GM18873 (cell line): ENCODE measurements around the gene ZNF699.
"Not testable (repeated sequence)": the region's sequence is repeated elsewhere in the genome, so short reads cannot be mapped to it uniquely, and the experiment has no call there.

ENCODE experiments used
- ATAC-seq: cut with Tn5 transposase; IDR thresholded peaks from one replicate; pipeline ENCODE4 v1.9.1; 2021; ENCODE audit warnings: mild to moderate bottlenecking, moderate library complexity, moderate number of reproducible peaks; ENCODE audit not compliant: unreplicated experiment, low FRiP score

ZNF699 gene

GRCh38 chr19:9309139-9309973 lies at the start of gene ZNF699:
ZNF699 (minus strand) TSS chr19:9309838; CDS start chr19:9305119, 4,719 bp downstream.
- ATAC-seq: peak; percentile 83

DNA sequence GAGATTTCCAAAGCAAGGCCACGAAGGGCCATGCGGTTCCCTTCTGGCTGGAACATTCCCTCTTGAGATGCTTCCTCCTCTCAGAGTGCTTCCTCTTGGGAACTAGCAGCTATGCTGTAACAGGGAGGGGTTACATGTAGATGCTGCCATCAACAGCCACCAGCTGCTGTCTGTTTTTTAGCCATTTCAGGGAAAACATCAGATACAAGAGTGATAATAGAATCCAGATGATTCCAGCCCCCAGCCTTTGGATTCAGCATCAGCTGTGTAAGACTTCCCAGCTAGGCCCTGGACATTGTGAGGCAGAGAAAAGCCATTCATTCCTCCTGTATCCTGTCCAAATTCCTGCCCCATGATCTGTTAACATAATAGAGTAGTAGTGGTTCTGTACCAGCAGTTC lies 45.0 kb upstream of the ZNF699 start:
- no peak for ATAC-seq

- no peak for ATAC-seq
These were observed 43.4 kb upstream of the ZNF699 start for GRCh38 chr19:9353011-9353410.

DNA sequence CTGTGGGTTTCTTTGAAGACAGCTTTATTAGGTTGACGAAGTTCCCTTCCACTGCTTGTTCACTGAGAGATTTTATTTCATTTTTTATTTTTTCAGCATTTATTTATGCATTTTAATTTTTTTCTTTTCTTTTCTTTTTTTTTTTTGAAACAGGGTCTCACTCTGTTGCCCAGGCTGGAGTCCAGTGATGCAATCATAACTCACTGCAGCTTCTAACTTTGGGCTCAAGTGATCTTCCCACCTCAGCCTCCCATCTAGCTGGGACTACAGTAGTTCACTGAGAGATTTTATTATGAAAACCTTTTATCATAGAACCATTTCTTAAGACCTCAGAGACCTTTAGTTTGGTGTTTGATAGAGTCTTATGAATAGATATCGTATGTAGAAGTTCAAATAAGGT lies 42.9 kb upstream of the ZNF699 start:
- ATAC-seq: no peak

- no peak for ATAC-seq
These were observed 39.0 kb upstream of the ZNF699 start for GRCh38 chr19:9348671-9349070.

DNA sequence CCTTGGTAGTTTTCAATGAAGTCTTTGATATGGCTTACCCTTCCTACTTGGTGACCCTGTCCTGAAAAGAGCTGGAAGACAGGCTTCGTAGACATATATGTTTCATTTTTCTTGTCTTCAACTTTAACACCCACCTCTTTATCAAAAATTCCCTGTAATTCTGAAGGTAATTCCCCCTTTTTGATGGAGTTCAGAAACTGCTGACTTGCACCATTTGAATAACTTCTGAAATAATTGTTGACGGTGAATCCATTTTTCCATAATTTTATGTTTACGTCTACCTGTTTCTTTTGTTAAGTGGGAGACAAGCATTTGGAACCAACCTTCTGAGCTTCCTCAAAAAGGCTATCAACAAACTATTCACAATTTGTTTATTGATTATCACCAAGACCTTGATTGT lies 38.6 kb upstream of the ZNF699 start:
- ATAC-seq: no peak

DNA sequence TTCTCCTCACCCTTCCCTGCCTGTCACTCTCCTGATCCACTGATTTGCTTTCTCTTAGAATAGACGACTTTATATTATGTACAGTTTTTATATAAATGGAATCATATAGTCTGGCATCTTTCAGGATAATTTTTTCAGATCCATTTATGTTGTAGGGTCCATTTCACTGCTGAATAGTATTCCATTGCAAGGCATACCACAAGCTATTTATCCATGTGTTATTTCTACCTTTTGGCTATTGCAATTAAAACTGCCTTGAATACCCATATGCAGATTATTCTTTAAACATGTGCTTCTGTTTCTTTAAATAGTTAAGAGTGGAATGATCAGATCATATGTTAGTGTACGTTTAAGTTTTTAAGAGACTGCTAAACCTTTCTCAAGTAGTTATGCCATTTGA lies 35.4 kb upstream of the ZNF699 start:
- ATAC-seq: no peak

DNA sequence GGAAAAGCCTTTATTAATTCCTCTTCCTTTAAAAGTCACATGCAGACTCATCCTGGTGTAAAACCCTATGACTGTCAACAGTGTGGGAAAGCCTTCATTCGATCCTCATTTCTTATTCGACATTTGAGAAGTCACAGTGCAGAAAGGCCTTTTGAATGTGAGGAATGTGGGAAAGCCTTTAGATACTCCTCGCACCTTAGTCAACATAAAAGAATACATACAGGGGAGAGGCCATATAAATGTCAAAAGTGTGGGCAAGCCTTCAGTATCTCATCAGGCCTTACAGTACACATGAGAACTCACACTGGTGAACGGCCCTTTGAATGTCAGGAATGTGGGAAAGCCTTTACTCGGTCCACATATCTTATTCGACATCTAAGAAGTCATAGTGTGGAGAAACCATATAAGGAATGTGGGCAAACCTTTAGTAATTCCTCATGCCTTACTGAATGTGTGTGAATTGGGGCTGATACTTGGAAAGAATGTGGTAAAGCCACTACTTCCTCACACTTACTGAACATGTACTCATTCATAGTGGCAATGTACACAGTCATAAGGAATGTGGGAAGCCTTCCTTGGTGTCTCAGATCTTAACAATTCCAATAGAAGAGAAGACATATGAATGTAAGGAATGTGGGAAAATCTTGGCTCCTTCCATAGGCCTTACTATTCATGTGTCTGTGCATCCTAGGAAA lies 33.1 kb upstream of the ZNF699 start:
- no peak for ATAC-seq

DNA sequence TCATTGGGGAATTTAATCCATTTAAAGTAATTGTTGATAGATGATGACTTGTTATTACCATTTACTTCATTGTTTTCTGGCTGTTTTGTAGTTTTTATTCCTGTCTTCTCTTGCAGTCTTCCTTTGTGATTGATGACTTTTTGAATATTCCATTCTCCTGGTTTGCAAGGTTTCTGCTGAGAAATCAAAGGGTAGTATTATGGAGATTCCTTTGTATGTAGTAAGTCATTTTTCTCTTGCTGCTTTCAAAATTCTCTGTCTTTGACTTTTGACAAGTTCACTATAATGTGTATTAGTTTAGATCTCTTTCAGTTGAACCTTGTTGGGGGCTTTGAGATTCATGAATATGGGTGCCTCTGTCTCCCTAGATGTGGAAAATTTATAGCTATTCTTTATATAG lies 20.4 kb upstream of the ZNF699 start:
- ATAC-seq: no peak

GRCh38 chr19:9324584-9324962 lies 14.9 kb upstream of the ZNF699 start:
- ATAC-seq: no peak

DNA sequence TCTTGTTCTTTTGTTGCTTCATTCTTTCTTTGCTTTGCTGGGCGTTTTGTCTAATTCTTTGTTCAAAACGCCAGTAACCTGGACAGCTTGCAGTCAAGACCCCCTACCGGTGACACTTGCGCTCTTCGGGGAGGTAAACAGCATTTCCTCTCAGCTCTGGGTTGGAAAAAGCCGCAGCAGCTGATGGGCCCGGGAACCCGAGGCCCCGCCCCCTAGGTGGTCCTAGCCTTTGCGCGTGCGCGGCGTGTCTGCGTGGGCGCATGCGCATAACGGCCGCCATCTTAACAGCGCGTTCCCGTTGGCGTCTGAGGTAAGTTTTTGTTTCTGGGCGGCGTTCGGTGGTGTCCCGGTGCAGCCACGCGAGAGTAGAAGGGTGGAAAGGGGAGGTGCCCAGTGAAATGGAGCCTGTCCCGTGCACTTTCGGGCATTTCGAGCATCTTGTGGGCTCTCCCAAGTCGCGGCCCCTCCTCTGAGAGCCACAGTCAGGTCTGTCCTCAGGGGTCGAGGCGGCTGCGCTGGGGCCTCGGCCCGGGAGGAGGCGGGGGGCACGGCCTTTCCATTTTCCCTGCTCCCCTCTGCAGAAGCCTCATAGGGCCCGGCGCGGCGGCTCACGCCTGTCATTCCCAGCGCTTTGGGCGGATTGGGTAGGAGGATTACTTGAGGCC lies 14.4 kb upstream of the ZNF699 start, which contains the start of gene ZNF559:
TSS of gene ZNF559 (plus strand) at position 261 of the 665 bp plus-strand sequence. CDS start 14,371 bp downstream, outside the sequence.
- peak; percentile 92 for ATAC-seq

- ATAC-seq: peak; percentile 31
These were observed 13.9 kb upstream of the ZNF699 start for GRCh38 chr19:9323557-9323918.

DNA sequence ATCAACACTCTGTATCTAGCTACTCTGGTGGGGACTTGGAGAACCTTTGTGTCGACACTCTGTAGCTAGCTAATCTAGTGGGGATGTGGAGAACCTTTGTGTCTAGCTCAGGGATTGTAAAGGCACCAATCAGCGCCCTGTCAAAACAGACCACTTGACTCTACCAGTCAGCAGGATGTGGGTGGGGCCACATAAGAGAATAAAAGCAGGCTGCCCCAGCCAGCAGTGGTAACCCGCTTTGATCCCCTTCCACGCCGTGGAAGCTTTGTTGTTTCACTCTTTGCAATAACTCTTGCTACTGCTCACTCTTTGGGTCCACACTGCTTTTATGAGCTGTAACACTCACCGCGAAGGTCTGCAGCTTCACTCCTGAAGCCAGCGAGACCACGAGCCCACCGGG lies 12.6 kb upstream of the ZNF699 start:
- ATAC-seq: not testable (repeated sequence)

DNA sequence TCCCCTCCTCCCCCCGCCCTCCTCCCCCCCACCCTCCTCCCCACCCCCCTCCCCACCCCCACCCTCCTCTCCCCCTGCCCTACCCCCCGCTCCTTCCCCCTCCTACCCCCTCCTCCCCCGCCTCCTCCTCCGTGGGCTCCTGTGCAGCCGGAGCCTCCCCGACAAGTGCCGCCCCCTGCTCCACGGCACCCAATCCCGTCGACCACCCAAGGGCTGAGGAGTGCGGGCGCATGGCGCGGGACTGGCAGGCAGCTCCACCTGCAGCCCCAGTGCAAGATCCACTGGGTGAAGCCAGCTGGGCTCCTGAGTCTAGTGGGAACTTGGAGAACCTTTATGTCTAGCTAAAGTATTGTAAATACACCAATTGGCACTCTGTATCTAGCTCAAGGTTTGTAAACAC lies 12.1 kb upstream of the ZNF699 start:
- not testable (repeated sequence) for ATAC-seq

DNA sequence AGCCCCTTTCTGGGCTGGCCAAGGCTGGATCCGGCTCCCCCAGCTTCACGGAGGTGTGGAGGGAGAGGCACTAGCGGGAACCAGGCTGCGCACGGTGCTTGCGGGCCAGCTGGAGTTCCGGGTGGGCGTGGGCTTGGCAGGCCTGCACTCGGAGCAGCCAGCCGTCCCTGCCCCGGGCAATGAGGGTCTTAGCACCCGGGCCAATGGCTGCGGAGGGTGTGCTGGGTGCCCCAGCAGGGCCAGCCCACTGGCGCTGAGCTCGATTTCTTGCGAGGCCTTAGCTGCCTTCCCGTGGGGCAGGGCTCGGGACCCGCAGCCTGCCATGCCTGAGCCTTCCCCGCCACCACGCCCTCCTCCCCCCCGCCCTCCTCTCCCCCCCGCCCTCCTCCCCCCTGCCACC lies 11.7 kb upstream of the ZNF699 start:
- no peak for ATAC-seq

GRCh38 chr19:9313756-9314155 lies 4.1 kb upstream of the ZNF699 start:
- ATAC-seq: no peak

- ATAC-seq: peak; percentile 47
These were observed 372 bp upstream of the ZNF699 start for GRCh38 chr19:9309974-9310446.

DNA sequence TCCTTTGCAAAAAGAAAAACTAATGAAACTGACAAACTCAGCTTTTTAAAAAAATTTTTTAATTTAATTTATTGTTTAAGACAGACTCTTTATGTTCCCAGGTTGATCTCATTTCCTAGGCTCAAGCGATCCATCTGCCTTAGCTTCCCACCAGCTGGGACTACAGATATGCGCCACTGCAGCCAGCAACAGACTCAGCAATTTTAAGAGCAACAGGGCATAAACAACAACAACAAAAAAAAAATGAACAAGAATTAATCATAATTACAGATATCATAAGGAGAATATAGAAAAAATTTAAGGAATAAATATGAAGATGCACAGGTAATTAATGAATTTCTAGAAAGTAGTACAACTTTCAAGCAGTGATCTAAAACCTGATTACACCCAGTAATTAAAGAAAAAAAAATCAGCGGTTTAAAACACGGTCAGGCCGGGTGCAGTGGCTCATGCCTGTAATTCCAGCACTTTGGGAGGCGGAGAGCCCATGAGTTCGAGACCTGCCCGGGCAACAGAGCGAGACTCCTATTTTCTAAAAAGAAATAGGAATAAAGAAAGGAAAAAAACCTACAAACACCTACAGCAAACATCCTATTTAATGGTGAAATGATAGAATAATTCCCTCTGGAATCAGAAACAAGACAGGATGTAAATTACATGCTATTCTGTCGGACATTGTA lies 1.4 kb downstream of the ZNF699 start:
- ATAC-seq: no peak

- no peak for ATAC-seq
These were observed 3.2 kb downstream of the ZNF699 start for GRCh38 chr19:9306443-9306842.

- ATAC-seq: no peak
These were observed 13.3 kb downstream of the ZNF699 start for GRCh38 chr19:9296336-9296735.

DNA sequence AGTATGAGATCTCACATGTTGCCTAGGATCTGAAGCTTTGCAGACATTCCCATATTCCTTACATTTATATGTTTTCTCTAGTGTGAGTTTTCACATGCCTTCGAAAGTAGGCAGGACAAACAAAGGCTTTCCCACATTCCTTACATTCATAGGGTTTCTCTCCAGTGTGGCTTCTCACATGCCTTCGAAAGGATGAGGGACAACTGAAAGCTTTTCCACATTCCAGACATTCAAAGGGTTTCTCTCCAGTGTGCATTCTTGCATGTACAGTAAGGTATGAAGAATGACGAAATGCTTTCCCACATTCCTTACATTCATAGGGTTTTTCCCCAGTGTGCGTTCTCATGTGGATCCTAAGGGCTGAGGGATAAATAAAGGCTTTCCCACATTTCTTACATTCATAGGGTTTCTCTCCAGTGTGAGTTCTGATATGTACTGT lies 14.2 kb downstream of the ZNF699 start:
- ATAC-seq: no peak
